Posterior vena cava (tissue), 2 donors: Measurements from ENCODE around the gene RNASE13. TPM values are rescaled to one million over a fixed set of nuclear protein-coding genes. Genes with fewer than 3 reads are reported as not detected.
"Not testable (repeated sequence)": the region's sequence is repeated elsewhere in the genome, so short reads cannot be mapped to it uniquely, and the experiment has no call there.

Experiments
- DNase-seq: peaks from one replicate; pipeline ENCODE4 v3.0.0-alpha.2; 2020; ENCODE audit warnings: low spot score
- intact Hi-C, 2 donors: fragments of 100-400 bp; cut with DNase I; formaldehyde crosslinking; loops; one replicate each; pipeline versions ENCODE4 v1.14.1 to v1.14.2; 2022 to 2023
- microRNA-seq, 2 donors: library from miRNA; unstranded; fragments of <30 nt; microRNA quantifications; one replicate each; pipeline ENCODE4 v1.2.0, GENCODE V29; 2020 to 2021; ENCODE audit warnings: borderline microRNAs expressed in 2 of 2
- total RNA-seq, 2 donors: library from RNA; stranded (reverse); fragmentation: NEBNext Ultra II Directional; extraction: Animal tissue kit (Norgen Biotek cat#: 25700); gene quantifications; one replicate each; pipeline ENCODE4 v1.2.1, GENCODE V29; 2021
- donor health status: DM: yes; HTN: yes; CAD: no.
- donor health status: DM: yes; HTN: yes; CAD: no.

RNASE13 gene
- total RNA-seq, 2 donors from 2014 or later, result not detected

DNA sequence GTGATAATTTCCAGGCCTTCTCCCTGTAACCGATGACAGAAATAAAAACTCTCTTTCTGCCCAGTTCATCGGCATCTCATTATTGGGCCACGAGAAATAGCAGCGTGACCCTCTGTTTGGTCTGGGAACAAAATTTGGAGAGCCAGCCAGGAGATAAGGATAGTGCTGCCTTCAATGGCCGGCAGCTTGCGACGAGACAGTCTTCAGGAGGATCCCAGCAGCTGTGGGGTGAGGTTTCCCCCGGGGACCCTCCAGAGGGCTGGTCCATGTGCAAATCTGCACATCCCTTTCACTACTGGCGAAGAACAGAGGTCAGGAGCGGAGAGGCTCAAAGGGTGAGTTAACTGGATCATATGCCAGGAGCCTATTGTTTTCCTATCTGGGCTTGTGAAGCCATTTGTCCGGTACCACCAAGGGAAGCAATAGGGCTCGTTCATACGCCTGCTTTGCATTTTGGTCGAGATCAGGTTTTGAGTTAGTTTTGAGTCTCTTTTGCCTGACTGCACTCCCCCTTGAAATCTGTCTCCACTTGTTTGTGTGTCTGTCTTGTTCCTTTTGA is 30.7 kb downstream of the RNASE13 start:
- no peak for DNase-seq
- intact Hi-C loops, result no loop called here

DNA sequence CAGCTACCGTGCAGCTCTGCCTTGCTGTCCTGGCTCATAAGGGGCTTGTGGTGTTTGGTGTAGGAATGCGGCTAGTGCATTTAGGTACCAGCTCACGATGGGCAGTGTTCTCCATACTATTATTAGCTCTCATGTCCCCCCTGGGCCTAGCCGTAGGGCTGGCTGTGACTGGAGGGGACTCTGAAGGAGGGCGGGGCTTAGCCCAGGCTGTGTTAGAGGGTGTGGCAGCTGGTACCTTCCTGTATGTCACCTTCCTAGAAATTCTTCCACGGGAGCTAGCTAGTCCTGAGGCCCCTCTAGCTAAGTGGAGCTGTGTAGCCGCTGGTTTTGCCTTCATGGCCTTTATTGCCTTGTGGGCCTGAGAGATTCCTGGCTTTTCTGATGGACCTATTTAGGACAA is 33.4 kb downstream of the RNASE13 start:
- no peak for DNase-seq
- intact Hi-C loops, result no loop called here

DNA sequence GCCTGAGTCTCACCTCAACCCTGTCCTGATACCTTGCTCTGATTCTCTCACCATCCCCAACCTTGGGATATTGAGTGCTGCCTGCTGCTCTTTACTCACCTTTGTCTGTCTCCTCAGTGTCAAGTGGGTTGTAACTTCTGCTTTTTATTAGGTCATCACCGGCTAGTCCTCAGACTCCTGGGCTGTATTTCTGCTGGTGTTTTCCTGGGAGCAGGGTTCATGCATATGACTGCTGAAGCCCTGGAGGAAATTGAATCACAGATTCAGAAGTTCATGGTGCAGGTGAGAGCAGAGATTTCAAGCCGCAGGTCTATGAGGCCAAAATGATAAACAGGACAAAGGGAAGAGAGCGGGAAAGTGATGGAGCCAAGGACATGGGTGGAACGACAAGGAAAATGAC is 35.0 kb downstream of the RNASE13 start:
- intact Hi-C loops, result no loop called here
- DNase-seq, result no peak

DNA sequence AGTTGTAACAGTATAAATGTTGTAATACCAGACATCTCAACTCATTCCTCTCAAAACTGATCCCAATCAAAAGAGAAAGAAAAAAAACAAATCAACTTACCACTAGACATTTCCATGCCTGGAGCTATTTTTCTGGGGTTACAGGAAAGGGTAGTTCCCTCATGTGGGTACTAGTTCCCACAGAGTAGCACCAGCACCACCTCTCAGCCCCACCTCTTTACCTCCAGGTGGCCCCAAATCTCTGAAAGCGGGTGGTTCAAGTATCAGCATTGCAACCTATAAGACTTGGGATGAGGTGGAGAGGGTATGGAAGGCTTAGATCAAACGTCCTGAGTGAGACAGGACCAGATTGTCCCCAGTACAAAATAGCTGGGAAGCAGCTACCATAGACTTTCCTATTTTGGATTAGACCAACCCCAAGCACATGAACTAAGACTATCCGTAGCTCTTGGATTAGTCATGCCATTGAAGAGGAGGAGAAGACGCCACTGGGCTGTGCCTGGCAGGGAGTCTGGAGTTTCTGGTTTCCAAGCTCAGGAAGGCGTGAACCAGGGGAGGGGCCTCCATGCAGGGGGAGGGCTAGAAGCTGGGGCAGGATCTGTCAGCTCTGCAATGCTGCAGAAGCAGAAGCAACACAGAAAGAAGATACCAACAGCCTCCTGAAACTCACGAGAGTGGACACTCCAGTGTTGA is 35.8 kb downstream of the RNASE13 start, which contains the start of gene SLC39A2:
Gene SLC39A2, plus strand, starts transcription at position 620 of the 693 bp plus-strand sequence. CDS start 154 bp downstream, outside the sequence.
- DNase-seq, result peak; percentile 93
- intact Hi-C loops, result no loop called here

DNA sequence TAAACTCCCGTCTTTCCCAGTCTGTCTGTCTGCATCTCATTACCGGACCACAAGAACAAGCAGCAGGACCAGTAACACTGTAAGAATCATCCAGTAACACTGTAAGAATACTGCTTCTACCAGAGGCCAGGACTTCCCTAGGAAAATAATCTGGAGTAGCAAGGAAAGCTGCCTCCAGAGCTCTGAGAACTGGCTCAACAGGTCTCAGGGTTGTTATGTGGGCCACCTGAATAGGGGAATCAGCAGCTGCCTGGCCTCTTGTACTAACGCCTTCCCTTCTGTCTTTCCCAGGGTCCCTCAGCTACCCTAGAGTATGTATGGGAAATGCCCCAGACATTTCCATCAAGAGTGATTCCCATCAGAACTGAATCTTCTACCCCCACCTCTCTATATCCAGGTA is 36.5 kb downstream of the RNASE13 start:
- DNase-seq, result no peak
- intact Hi-C loops, result no loop called here

DNA sequence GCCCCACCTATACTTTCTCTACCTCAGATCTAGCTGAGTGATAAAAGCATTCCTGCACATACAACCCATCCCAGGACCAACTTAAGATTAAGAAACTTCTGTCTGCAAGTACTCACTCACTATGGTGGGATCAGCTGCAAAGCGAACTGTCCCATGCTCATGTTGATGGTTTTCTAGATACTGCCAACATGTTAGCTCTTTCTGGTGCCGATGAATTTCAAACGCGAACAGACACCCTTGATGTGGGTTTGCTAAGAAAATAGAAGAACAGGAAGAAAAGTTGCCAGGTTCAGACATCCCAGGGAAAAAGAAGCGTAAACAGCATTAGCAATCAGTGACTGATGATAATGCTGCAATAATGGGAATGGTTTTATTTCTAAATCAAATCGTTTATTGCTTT is 37.0 kb downstream of the RNASE13 start:
- no peak for DNase-seq
- intact Hi-C loops, result no loop called here

DNA sequence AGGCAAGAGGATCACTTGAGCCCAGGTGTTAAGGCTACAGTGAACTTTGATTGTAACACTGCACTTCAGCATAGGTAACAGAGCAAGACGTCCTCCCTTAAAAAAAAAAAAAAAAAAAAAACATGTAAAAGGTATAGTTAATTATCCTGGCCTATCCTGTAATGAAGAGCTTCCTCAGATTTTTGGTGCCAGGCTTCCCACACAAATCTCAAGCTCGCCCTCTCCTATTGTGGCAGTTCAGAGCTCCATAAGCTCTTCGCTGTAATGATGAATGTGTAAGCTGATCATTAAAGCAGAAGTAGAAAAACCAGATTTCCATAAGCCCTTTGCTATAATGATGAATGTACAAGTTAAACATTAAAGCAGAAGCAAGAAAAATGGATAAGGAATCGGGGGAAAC is 37.5 kb downstream of the RNASE13 start:
- intact Hi-C loops, result no loop called here
- no peak for DNase-seq

DNA sequence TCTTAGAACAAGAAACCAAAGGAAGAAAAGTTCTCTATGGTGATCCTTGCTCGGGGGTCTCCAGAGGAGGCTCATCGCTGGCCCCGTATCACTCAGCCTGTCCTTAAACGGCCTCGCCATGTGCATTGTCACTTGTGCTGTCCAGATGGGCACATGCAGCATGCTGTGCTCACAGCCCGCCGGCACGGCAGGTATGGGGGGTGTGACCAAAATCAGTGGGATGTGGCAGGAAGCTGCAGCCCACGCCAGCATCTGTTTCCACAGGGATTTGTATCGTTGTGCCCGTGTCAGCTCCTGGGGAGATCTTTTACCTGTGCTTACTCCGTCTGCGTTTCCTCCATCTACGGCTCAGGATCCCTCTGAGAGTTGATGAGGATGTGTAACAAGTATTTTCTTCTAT is 38.1 kb downstream of the RNASE13 start:
- intact Hi-C loops, result no loop called here

DNA sequence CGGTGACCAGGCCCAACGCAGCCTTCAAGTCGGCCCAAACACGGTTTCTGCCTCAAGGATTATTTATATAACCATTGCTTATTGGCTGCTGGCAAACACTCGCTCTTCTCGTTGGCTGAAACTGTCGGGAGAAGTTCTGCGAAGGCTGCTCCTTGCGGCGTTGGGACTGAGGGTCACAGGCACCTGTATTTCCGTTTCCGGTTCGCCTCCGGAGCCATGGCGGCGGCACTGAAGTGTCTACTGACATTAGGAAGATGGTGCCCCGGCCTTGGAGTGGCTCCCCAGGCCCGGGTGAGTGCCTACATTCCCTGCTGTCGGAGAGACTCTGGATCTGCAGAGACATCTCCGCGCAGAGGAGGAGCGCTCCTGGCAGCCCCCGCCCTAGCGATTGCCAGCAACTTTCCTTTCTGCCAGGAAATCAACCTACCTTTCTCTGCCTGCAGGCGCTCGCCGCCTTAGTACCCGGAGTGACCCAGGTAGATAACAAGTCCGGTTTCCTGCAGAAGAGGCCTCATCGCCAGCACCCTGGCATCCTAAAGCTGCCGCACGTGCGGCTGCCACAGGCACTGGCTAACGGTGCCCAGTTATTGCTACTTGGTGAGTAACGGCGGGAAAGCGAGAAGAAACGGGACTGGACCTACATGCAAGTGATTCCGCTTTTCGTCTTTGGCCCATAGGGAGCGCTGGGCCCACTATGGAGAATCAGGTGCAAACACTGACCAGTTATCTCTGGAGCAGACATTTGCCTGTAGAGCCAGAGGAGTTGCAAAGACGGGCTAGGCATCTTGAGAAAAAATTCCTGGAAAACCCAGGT is 44.6 kb downstream of the RNASE13 start, which contains the start of gene METTL17:
Gene METTL17, plus strand, starts transcription at position 194 of the 814 bp plus-strand sequence. Its CDS starts 23 bp downstream, at position 217.
- intact Hi-C loops, result no loop called here
- peak; percentile 96 for DNase-seq

More for the DNA sequence above, 38.1 kb downstream of the RNASE13 start:
- no peak for DNase-seq

DNA sequence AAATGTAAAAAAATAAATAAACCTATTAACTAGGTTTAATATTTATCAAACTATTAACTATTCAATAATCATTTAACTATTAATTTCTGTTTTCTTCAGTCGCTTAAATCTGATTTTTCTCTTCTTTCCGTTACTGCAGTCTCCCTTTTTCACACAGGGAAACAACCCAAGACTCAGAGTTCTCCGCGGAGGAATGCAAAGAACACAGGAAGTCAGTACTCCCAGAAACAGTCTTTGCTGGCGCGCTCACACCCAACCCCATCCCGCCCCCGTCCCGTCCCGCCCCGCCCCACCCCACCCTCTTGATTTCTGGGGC is 45.2 kb downstream of the RNASE13 start:
- intact Hi-C loops, result no loop called here
- no peak for DNase-seq

DNA sequence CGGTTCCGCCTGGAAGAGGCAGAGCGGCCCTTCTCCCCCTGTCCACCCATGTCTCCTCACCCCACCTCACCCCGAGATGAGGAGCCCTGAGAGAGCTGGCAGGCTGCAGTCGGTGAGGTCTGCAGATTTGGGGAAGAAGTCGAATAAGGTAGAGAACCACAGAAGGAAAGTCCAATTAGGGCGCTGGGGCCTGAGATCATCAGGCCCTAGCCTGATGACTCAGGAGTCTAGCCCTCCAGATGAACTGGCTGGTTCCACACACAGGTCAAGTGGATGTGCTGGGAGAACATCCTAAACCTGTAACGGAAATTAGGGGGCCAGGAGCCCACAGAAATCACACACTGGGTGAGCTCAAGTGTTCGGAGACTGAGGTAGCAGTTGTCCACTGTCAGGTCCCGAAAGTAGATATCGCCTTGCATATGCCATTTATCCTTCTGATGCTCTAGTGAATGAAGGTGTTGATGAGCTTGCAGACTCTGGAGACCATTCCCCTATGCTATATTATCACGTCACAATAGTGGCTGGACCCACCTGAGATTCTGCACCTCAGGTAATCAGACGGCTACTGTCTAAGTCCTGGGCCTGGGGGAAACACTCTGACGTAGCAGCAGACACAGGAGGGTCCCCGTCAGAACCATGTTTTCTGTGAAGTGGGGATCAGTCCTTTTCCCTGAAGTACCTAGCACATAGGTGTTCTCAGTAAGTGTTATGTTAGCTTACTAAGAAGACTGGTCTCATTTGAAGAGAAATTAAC is 45.7 kb downstream of the RNASE13 start:
- intact Hi-C loops, result no loop called here

DNA sequence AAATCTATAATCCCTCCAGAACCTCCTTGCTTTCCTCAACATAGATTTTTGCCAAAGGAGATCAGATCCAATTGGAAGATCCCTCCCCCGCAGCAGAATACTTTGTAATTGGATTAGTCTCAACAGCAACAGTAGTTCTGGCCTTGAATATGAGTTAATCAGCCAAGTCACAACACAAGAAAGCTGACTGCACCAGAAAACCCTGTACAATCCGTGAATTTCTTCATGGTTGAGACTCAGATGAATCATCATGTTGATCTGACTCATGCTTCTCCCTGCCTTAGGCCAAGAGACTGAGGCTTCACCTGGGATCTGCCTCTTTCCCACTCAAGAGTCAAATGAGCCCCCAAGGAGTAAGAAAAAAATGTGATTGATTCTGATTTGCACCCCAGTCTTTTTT is 47.8 kb downstream of the RNASE13 start:
- no peak for DNase-seq
- intact Hi-C loops, result no loop called here

More for the DNA sequence above, 45.7 kb downstream of the RNASE13 start:
- DNase-seq, result no peak

DNA sequence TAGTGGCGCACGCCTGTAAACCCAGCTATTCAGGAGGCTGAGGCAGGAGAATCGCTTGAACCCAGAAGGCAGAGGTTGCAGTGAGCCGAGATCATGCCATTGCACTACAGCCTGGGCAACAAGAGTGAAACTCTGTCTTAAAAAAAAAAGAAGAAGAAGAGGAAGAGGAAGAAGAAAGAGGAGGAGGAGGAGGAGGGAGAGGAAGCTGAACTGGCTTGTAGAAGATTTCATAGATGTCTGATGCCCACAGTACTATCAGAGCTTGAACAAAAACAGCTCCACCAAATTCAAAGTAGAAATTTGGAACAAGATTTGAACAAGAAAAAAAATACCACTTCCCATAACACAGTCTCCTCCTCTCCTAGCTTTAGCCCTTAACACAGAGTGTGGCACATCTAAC is 49.0 kb downstream of the RNASE13 start:
- intact Hi-C loops, DNase-seq: not testable (repeated sequence)

Small RNA genes lying within 50 kb of the gene (microRNA-seq; reads per million reads assigned to microRNA genes)
- gene MIR6717, result 0 reads per million in 2 donors

Other genes with a start within 250 kb of the RNASE13 start
- 100 to 1,000 TPM; 222 to 363 TPM for gene RNASE1, start 232.0 kb downstream of the RNASE13 start, total RNA-seq
- gene RNASE3, start 143.4 kb downstream of the RNASE13 start, total RNA-seq, result under 1 TPM; 0.48 to 0.60 TPM
- 1 to 10 TPM; 3.7 to 9.7 TPM for gene RNASE2, start 79.3 kb downstream of the RNASE13 start, total RNA-seq
- 10 to 100 TPM; 30.1 to 33.5 TPM for gene METTL17, start 44.8 kb downstream of the RNASE13 start, total RNA-seq
- gene SLC39A2, start 35.5 kb downstream of the RNASE13 start, total RNA-seq, result 1 to 10 TPM in 1 of 2 donors, under 1 TPM in 1; 0.24 to 1.1 TPM
- 10 to 100 TPM; 78.0 to 80.7 TPM for gene NDRG2, start 9.7 kb downstream of the RNASE13 start, total RNA-seq
- gene TPPP2, start 4.6 kb downstream of the RNASE13 start, total RNA-seq, result not detected
- gene RNASE7, start 7.6 kb upstream of the RNASE13 start, total RNA-seq, result not detected
- not detected for gene RNASE8, start 23.0 kb upstream of the RNASE13 start, total RNA-seq
- gene ARHGEF40, start 35.5 kb upstream of the RNASE13 start, total RNA-seq, result 10 to 100 TPM; 41.4 to 48.6 TPM
- gene ZNF219, start 63.8 kb upstream of the RNASE13 start, total RNA-seq, result 10 to 100 TPM; 27.0 to 37.6 TPM
- gene TMEM253, start 66.3 kb upstream of the RNASE13 start, total RNA-seq, result not detected
- not detected for gene OR5AU1, start 121.3 kb upstream of the RNASE13 start, total RNA-seq
- 100 to 1,000 TPM; 239 to 283 TPM for gene HNRNPC, start 234.6 kb upstream of the RNASE13 start, total RNA-seq
- under 1 TPM; 0.10 to 0.88 TPM for gene RPGRIP1, start 245.3 kb upstream of the RNASE13 start, total RNA-seq